Activated CD4-positive, CD25-positive, alpha-beta regulatory T cell treated with anti-CD3 and anti-CD28 coated beads, Interleukin-2, amount 50 U/mL, for 72 hours (primary cell): ENCODE measurements around the gene CCL25.
"Not testable (repeated sequence)": the region's sequence is repeated elsewhere in the genome, so short reads cannot be mapped to it uniquely, and the experiment has no call there.

Experiments used
- DNase-seq: peaks from one replicate; pipeline ENCODE4 v3.0.0; 2021

CCL25 gene

DNA sequence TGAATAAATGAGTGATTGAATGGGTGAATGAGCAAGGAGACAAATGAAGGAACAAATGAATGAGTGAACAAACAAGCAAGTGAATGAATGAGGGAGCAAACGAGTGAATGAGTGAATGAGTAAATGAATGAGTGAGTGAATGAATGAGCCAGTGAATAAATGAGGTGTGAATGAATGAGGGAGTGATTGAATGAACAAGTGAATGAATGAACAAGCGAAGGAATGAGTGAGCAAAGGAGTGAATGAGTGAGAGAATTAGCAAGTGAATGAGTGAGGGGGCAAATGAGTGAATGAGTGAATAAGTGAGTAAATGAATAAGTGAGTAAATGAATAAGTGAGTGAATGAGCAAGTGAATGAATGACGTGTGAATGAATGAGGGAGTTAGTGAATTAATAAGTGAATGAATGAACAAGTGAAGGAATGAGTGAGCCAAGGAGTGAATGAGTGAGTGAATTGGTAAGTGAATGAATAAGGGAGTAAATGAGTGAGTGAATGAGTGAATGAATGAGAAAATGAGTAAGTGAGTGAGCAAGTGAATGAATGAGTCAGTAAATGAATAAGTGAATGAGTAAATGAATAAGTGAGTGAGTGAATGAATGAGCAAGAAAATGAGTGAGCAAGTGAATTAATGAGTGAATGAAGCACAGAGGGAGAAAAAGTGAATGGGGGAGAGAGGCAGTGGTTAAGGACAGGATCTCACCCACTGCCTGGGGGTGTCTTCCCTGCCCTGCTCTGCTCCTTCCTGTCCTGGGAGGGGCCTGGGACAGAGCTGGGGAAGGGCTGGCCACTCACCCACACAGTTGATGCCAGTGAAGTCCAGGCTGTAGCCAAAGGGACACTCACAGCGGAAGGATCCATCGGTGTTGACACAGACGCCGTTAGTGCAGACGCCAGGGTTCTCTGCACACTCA, 36.4 kb downstream of the CCL25 start:
- DNase-seq = no peak

DNA sequence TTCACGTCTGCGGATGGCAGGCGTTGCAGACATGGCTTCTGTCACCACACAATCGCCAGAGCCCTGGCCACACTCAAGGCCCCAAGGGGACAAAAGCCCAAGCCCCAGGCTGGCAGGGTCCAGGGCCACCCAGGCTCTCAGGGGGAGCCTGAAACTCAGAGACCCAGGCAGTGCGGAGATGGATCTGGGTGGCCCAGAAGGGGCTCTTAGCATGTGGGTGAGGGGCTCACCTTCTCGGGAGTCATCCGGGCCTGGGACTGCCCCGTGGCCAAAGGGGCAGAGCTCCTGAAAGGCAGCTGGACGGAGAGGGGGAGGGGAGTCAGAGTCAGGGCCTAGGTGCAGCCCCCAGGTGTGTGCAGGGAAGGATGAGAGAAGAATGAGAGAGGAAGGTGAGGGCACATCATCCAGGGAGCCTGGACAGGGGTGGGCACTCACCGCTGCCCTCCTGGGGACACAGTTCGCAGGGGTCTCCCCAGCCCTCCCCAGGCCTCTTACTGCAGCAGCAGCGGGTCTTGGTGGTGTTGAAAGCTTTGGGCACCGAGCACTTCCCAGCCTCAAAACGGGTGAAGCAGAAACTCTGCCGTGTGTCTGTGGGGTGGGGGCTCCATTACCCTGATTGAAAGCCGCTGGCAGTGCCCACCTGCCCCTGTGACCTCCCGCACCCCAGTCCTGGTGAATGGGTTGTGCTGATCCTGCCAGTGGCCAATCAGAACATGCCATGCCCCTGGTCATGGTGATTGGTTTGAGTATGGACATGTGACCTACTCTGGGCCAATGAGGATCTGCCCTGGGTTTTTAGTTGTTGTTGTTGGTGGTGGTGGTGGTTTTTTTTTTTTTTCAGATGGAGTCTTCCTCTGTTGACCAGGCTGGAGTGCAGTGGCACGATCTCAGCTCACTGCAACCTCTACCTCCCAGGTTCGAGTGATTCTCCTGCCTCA, 37.4 kb downstream of the CCL25 start:
- DNase-seq = no peak

DNA sequence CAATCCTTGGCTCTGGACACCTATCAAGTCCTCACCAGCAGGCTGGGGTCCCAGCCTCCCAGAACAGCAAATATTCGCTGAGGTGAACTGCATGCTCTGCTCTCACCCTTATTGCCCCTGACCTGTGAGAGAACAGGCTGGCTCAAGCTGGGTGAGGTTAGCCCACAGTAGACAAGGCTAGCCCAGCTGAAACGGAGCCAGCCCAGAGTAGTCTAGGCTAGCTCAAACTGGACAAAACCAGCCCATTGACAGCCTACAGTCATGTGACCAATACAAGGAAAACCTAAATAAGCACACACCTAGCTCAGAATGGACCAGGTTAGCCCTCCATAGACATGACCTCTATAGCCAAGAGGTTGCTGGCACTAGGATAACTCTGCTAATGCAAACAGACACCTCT, 38.4 kb downstream of the CCL25 start:
- DNase-seq = no peak

DNA sequence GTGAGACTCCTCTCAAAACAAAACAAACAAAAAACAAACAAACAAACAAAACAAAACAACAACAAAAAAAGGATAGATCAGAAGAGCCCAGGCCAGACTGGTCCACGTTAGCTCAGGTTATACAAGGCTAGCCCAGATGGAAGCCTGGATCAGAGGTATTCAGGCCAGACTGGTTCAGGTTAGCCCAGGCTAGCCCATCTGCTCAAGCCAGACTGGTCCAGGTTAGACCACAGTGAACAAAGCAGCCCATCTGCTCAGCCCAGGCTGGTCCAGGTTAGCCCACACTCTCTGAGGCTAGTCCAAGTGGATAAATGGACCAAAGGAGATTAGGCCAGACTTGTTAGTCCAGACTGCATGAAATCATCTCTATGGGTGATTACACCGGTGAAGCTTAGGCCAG, 41.2 kb downstream of the CCL25 start:
- DNase-seq = no peak

DNA sequence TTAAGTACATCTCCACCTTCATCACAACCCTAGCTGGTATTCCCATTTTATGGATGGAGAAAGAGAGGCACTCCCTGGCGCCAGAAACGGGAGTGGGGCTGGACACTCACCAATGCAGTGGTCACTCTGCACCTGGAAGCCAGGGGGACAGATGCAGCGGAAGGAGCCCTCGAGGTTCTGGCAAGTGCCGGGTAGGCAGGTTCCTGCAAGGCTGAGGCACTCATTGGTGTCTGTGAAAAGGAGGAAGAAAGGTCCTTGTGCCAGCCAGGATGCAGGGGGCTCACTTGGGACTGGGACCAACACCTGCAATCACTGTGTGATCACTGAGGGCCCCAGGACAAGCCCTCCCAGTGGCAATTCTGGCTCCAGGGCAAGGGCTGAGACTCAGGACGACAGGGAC, 41.8 kb downstream of the CCL25 start:
- DNase-seq = no peak

DNA sequence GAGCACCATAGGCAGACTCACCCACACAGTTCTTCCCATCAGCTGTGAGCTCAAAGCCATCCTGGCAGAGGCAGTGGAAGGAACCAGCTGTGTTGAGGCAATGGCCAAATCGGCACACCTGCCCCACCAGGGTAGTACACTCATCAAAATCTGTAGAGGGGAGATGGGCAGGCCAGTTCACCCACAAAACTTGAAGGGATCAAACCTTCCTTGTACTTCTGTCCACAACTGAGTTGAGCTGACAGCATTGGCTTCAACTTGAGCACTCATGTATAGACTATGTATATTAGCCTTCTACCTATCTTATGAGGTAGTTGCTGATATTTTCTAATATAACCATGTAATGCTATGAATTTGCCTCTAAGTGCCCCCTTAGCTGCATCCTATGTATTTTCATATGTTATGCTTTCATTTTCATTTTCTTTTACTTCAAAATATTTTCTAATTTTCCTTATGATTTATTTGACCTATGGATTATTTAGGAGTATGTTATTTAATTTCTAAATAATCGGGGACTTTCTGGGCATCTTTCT, 42.9 kb downstream of the CCL25 start:
- no peak for DNase-seq

DNA sequence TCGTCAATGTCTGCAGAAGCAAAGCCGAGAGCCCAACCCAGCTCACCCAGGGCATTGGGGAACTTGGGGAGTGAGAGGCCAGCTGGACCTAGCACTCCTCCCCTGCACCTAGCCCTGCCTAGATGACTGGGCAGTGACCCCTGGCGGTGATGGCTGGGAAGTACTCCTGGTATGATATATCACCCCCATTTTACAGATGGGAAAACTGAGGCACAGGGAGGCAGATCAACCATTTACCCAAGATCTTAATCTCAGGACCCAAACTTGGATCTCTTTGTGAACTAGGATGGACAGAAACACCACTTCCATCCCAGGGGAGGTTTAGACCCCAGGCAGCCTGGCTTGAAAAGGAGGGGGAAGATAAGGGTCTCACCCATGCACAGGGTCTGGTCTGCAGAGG, 43.5 kb downstream of the CCL25 start:
- no peak for DNase-seq

DNA sequence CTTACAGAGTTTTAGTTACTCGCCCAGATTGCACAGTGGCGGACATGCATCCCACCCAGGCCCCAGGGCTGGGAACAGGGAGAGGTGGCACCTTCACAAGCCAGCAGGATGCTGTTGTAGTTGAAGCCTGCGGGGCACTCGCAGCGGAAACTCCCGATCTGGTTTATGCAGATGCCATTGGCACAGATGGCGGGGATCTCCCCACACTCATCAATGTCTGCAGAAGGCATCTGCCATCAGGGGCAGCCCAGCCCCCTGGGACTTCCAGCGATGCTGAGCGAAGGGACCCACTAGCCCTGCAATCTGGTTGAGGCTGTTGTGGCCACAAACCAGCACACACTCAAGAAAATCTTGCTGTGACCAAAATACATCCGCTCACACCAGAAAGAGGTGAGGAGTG, 44.6 kb downstream of the CCL25 start:
- DNase-seq = no peak

DNA sequence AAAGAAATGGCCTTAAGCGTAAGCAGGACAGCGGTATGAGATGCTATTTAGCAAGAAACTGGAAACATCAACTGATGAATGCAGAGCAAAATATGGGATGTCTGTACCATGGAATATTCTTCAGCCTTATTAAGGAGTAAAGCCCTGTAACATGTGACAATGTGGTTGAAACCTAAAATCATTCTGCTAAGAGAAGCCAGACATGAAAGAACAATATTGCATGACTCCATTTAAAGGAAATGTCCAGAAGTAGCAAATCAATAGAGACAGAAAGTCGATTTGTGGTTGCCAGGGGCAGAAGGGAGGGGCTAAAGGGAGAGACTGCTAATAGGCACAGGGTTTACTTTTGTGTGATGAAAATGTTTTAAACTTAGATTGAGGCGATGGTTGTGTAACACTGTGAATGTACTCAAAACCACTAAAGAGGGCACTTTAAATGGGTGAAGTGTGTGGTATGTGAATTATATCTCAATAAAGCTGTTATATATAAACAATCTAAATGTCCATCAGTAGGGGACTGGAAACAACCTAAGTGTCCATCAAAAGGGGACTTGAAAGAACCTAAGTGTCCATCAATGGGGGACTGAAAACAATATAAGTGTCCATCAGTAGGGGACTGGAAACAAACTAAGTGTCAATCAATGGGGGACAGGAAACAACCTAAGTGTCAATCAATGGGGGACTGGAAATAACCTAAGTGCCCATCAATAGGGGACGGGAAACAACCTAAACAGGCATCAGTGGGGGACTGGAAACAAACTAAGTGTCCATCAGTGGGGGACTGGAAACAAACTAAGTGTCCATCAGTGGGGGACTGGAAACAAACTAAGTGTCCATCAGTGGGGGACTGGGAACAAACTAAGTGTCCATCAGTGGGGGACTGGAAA, 45.4 kb downstream of the CCL25 start:
- DNase-seq = no peak

DNA sequence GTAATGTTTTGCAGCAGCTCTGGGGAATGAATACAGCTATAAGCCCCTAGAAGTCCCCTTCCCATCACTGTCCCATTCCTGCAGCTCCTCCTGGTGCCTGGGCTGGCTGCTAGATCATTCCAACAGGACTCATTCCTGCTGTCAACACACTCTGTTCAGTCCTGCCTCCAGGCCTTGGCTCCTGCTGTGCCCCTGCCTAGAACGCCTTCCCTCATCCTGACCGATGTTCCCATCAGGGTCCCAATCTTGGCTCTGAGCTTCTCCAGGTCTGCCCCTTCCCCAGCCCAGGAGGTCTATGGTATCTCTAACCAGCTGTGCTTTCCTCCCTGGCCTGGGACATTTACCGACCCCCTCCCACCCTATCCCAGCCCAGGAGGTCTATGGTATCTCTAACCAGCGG, 48.8 kb downstream of the CCL25 start:
- DNase-seq = no peak

DNA sequence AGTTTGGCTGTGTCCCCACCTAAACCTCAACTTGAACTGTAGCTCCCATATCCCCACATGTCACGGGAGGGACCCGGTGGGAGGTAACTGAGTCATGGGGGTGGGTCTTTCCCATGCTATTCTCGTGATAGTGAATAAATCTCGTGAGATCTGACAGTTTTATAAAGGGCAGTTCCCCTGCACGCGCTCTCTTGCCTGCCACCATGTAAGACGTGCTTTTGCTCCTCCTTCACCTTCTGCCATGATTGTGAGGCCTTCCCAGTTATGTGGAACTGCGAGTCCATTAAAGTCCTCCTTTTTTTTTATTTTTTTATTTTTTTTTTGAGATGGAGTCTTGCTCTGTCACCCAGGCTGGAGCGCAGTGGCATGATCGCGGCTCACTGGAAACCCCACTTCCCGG, 49.4 kb downstream of the CCL25 start:
- DNase-seq = not testable (repeated sequence)

DNA sequence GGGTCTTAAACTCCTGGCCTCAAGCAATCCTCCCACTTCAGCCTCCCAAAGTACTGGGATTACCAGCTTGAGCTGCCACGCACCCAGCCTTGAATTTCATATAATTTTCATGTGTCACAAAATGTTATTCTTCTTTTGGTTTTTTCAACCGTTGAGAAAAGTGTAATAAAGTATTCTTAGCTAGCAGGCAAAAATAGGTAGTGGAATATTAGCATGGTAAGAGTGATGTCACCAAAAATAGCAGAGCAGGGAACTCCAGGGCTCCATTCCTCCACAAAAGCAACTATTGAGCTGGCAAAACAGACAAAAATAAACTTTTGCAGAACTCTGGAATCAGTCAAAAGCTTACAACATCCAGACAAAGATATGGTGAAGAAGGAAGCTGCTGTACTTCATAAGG, 52.9 kb downstream of the CCL25 start:
- DNase-seq = no peak

DNA sequence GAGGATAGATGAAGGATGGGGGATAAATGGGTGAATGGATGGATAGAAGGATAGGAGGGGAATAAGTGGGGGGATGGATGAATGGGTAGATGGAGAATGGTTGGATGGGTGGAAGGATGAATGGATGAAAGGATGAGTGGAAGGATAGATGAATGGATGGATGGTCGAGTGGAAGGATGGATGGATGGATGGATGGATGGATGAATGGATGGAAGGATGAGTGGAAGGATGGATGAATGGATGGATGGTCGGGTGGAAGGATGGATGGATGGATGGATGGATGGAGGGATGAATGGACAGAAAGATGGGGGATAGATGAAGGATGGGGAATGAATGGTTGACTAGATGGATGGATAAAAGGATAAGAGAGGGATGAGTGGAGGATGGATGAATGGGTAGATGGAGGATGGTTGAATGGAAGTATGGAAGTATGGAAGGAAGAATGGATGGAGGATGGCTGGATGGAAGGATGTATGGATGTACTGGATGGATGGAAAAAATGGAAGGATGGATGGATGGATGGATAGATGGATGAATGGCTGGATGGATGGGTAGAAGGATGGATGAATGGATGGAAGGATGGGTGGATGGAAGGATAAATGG, 54.8 kb downstream of the CCL25 start:
- no peak for DNase-seq

DNA sequence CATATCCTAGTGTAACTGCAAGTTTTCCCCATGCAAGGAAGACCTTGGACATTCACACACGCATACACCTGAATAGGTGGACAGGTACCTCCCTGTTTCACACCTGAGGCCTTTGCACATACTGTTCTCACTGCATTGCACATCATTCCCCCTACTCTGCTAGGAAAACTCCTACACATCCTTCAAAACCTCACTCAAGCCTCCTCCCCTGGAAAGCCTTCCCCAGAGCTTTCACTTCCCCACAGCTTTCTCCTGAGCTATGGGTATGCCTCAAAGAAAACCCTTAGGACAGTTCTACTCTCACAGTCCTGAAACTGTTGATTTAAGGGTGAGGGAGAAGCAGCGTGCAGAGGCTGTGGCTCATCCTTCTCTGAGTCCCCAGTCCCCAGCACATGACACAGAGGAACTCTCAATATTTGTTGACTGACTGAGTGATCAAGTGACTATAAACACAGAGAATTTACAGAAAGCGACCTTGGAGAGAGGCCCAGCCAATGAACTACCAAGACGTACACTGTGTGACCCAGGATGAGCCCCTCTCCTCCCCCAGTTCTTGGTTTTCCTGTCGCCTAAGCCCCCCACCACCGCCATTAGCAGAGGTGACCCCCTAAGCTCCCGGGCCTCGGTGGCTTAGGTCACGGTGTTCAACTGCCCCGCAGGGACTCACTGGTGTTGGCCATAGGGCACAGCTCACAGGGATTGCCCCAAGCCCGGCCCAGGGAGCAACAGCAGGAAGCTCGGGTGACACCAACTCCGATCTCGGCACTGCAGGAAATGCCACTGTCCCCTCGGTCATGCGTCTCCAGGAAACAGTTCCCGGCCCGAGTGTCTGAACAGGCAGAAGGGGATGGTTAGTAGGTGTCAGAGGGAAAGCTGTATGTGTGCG, 56.2 kb downstream of the CCL25 start:
- DNase-seq = no peak

DNA sequence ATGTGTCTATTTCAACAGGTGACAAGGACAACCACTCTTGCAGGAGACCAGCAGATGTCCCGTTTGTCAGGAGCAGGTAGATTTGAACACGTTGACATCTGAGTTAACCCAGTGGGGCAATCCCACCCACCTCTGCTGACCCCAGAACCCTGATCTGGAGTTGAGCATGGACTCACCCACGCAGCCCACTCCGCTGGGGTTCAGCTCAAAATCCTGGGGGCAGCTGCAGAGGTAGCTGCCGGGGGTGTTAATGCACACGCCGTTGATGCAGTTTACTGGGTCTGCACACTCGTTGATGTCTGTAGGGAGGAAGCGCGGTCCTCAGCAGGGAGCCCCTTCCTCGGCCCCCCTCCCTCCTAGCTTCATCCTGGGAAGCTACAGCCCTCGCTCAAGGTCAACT, 56.9 kb downstream of the CCL25 start:
- no peak for DNase-seq

DNA sequence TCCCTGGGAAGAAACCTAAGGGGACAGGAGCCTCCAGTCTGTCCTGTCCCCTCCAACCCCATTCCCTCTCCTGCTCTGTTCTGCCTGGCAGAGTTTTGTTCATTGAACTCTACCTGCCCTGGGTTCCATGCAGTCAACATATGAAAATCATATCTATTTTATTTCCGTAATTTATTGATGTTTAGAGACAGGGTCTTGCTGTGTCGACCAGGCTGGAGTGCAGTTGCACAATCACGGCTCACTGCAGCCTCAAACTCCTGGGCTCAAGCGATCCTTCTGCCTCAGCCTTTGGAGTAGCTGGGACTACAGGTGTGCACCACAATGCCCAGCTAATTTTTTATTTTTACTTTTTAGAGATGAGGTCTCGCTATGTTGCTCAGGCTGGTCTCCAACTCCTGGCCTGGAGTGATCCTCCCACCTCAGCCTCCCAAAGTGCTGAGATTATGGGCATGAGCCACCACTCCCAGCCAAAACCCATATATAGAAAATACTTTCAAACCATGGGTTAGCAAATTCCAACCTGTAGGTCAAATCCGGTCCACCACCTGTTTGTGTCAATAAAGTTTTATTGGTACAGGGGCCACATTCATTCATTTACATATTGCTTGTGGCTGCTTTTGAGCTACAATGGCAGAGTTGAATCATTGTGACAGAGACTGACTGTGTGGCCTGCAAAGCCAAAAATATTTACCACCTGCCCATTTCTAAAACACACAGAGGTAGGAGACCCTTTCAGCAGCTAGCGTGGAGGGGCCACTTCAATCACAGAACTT, 57.5 kb downstream of the CCL25 start:
- DNase-seq = no peak

DNA sequence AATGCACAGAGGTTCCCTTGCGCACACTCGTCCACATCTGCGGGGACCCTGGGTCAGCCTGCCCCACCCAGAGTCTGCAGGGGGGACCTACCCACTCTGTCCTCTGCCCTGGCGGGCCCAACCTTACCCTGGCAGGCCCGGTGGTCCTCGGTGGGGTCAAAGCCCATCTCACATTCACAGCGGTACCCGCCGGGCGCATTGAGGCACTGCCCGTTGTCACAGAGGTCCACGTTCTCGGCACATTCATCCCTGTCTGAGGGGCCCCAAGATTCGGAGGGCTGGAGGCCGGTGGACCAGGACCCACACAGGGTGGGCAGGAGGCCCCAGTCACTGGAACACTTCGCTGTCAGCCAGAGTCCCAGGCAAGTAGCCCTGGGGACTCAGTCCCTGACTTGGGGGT, 58.4 kb downstream of the CCL25 start:
- no peak for DNase-seq

DNA sequence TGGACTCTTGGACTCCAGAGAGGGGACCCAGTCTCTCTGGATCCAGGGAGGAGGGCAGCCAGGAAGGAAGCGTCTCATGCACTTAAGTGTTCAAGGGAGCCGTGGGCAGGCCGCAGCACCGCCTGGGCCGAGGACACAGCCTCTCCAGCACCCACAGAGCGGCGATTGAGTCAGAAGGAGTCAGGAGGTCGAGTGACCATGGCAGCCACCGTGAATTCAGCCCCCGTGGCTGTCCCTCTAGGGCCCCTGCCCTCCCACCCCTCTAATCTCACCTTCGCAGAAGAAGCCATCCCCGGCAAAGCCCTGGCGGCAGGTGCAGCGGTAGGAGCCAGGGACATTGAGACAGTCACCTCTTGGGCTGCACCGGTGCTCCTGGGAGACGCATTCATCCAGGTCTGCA, 58.8 kb downstream of the CCL25 start:
- no peak for DNase-seq
